Left lung (tissue), 10 donors: ENCODE data around the gene MAP3K5. TPM values are rescaled to one million over a fixed set of nuclear protein-coding genes. Genes with fewer than 3 reads are reported as not detected.

Experiments
- ATAC-seq: fragments of 200-7000 bp; cut with Tn5 transposase; one replicate; pipeline ENCODE4 v1.9.1; 2020; ENCODE audit warnings: moderate library complexity
- DNase-seq, 4 donors: peaks; one replicate each; pipeline ENCODE4 v3.0.0-alpha.2; 2013 to 2020
- H3K27ac ChIP-seq, 2 donors: fragments of 200-600 bp; sonication (generic) in 1 of 2; one replicate each; pipeline versions ENCODE4 v1.5.0 to v1.8.0; 2020 to 2021
- H3K27me3 ChIP-seq, 2 donors: fragments of 200-600 bp; sonication (generic) in 1 of 2; one replicate each; pipeline versions ENCODE4 v1.5.0 to v1.8.0; 2020 to 2021
- H3K36me3 ChIP-seq, 2 donors: fragments of 200-600 bp; sonication (generic) in 1 of 2; one replicate each; pipeline versions ENCODE4 v1.5.0 to v1.8.0; 2020 to 2021
- H3K4me1 ChIP-seq, 2 donors: fragments of 200-600 bp; one replicate each; pipeline ENCODE4 v1.8.0; 2021
- H3K4me3 ChIP-seq, 2 donors: fragments of 200-600 bp; sonication (generic) in 1 of 2; one replicate each; pipeline versions ENCODE4 v1.5.0 to v1.8.0; 2020 to 2021; ENCODE audit warnings: mild to moderate bottlenecking in 1 of 2
- H3K9me3 ChIP-seq, 2 donors: fragments of 200-600 bp; sonication (generic) in 1 of 2; one replicate each; pipeline versions ENCODE4 v1.5.0 to v1.8.0; 2020 to 2021
- intact Hi-C, 2 donors: fragments of 100-400 bp; cut with DNase I; formaldehyde crosslinking; loops; one replicate each; pipeline versions ENCODE4 v1.11.2 to v1.14.2; 2022
- polyA plus RNA-seq, 6 donors: library from polyadenylated mRNA; unstranded; fragments of 120-200 nt; gene quantifications; one replicate each; pipeline ENCODE4 v1.2.1, GENCODE V29; 2013; ENCODE audit not compliant: insufficient read length in 6 of 6
- total RNA-seq, 2 donors: library from RNA; stranded (reverse); fragmentation: NEBNext Ultra II Directional; extraction: Animal tissue kit (Norgen Biotek cat#: 25700); gene quantifications; one replicate each; pipeline ENCODE4 v1.2.1, GENCODE V29; 2021
- TF ChIP-seq, protein P1 (sequence below), 2 donors: fragments of 200-600 bp; sonication (generic) in 1 of 2; IDR thresholded peaks; one replicate each; pipeline versions ENCODE4 v1.5.0 to v1.8.0; 2021; ENCODE audit warnings: antibody characterized with exemption in 2 of 2
- donor health status: DM: no; HTN: yes; CAD: no.
- donor health status: DM: no; HTN: no; CAD: no.

Gene MAP3K5
- total and polyA plus RNA-seq, 8 donors: 6.3 to 27.7 (median 7.2) TPM

DNA sequence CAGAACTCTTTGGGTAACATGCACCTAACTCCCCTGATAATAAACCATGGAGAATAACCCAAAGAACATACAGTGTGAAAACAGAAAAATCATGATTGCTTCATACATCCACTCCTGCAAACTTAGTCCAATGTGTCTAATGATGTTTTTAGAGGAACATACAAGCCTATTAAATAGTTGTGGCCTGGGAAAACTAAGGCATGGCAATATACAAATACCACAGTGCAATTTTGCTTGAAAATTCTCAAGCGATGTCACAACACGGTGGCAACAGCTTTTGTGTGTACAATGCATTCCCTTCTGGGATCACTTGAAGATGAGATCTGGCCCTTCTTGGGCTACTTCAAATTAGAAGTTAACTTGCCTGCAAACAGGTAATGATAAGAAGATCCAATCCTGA lies 16.7 kb downstream of the MAP3K5 start:
- TF ChIP-seq, protein P1, sequence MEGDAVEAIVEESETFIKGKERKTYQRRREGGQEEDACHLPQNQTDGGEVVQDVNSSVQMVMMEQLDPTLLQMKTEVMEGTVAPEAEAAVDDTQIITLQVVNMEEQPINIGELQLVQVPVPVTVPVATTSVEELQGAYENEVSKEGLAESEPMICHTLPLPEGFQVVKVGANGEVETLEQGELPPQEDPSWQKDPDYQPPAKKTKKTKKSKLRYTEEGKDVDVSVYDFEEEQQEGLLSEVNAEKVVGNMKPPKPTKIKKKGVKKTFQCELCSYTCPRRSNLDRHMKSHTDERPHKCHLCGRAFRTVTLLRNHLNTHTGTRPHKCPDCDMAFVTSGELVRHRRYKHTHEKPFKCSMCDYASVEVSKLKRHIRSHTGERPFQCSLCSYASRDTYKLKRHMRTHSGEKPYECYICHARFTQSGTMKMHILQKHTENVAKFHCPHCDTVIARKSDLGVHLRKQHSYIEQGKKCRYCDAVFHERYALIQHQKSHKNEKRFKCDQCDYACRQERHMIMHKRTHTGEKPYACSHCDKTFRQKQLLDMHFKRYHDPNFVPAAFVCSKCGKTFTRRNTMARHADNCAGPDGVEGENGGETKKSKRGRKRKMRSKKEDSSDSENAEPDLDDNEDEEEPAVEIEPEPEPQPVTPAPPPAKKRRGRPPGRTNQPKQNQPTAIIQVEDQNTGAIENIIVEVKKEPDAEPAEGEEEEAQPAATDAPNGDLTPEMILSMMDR (IDR thresholded peaks at IDR 0.05): no peak
- DNase-seq (no peak), ATAC-seq (peak; percentile 19)
- Histone ChIP-seq H3K9me3 (no peaks in the 10 kb centered on the region), H3K4me3 (no peak overlapping the region), H3K27ac (peak overlapping the region in 1 of 2 donors; percentile 80), H3K4me1 (peaks cover 8 to 81% of the 10 kb centered on the region in 2 donors), H3K36me3 (no peaks in the 10 kb centered on the region), H3K27me3 (no peaks in the 10 kb centered on the region)
- intact Hi-C loops: no loop called here

GRCh38 chr6:136775081-136775480 lies 17.2 kb downstream of the MAP3K5 start:
- peak overlapping the region in 1 of 2 donors; percentile 80 for H3K27ac ChIP-seq
- ATAC-seq (no peak), DNase-seq (no peak)
- H3K4me3 ChIP-seq: no peak overlapping the region
- H3K36me3 ChIP-seq: no peaks in the 10 kb centered on the region
- no peaks in the 10 kb centered on the region for H3K27me3 ChIP-seq
- TF ChIP-seq, protein P1 (IDR thresholded peaks at IDR 0.05): no peak
- H3K4me1 ChIP-seq: peaks cover 8 to 77% of the 10 kb centered on the region in 2 donors
- intact Hi-C loops: no loop called here
- H3K9me3 ChIP-seq: no peaks in the 10 kb centered on the region

GRCh38 chr6:136774228-136775041 lies 17.8 kb downstream of the MAP3K5 start:
- no peaks in the 10 kb centered on the region for H3K9me3 ChIP-seq
- H3K27ac ChIP-seq: peak overlapping the region in 1 of 2 donors; percentile 80
- intact Hi-C loops: no loop called here
- peaks cover 8 to 71% of the 10 kb centered on the region in 2 donors for H3K4me1 ChIP-seq
- DNase-seq (no peak), ATAC-seq (peak; percentile 40)
- H3K4me3 ChIP-seq: no peak overlapping the region
- no peaks in the 10 kb centered on the region for H3K36me3 ChIP-seq
- TF ChIP-seq, protein P1 (IDR thresholded peaks at IDR 0.05): no peak
- H3K27me3 ChIP-seq: no peaks in the 10 kb centered on the region

DNA sequence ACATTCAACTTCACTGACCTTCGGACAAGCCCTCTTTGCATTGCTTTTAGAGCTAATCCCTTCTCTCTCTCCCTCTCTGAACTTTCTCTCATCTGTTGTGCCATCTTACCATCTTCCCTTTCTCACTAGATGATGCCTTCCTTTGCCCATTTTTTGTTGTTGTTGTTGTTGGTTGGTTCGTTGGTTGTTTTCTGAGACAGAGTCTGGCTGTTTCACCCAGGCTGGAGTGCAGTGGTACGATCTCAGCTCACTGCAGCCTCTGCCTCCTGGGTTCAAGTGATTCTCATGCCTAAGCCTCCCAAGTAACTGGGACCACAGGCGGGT lies 18.8 kb downstream of the MAP3K5 start:
- TF ChIP-seq, protein P1 (IDR thresholded peaks at IDR 0.05): no peak
- H3K4me3 ChIP-seq: no peak overlapping the region
- peak overlapping the region; percentile 21 to 80 for H3K27ac ChIP-seq
- H3K9me3 ChIP-seq: no peaks in the 10 kb centered on the region
- H3K27me3 ChIP-seq: no peaks in the 10 kb centered on the region
- intact Hi-C loops: no loop called here
- no peaks in the 10 kb centered on the region for H3K36me3 ChIP-seq
- no peak for DNase-seq
- peaks cover 8 to 65% of the 10 kb centered on the region in 2 donors for H3K4me1 ChIP-seq
- ATAC-seq: no peak

DNA sequence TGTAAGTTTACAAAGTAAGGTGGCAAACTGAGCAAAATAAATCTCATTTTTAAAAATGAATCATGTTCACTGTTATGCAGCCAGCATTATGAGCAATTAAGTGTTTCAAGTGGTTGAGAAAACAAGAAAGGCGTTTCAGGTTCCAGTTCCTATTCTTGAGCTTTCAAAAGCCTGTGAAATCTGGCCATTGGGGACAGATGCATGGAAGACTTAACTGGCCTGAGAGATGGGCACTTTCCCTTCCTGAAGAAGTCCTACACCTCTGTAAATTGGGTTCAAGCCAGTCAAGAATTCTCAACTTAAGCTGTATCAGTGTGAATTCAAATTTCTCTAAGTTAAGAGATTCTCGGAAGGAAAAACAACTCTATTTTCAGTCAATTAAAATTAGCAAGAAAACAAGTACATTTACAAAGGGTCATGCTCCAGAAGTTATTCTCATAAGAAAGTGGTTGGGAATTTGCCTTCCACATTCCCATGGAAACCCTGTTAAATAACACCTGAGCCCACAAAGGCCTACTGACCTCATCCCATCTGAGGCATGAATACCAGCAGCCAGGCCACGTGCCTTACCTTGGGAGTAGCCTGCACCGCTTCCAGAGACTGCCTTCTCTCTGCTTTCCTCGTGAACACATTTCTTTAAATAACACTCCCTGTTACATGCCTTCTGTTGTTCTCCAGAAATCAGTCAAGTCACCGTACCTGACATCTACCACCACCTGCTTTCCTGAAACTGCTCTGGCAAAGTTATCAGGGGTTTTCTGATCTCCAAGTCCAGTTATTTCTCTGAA lies 19.4 kb downstream of the MAP3K5 start:
- TF ChIP-seq, protein P1 (IDR thresholded peaks at IDR 0.05): no peak
- H3K36me3 ChIP-seq: no peaks in the 10 kb centered on the region
- peaks cover 8 to 70% of the 10 kb centered on the region in 2 donors for H3K4me1 ChIP-seq
- no peak overlapping the region for H3K4me3 ChIP-seq
- peak; percentile 78 for ATAC-seq
- intact Hi-C loops: no loop called here
- no peak for DNase-seq
- peak overlapping the region; percentile 21 to 80 for H3K27ac ChIP-seq
- H3K27me3 ChIP-seq: no peaks in the 10 kb centered on the region
- no peaks in the 10 kb centered on the region for H3K9me3 ChIP-seq
